ENCODE measurements around the gene ABCB11. TPM values are rescaled to one million over a fixed set of nuclear protein-coding genes. Genes with fewer than 3 reads are reported as not detected.

ABCB11 gene
- total and polyA plus RNA-seq, 11 donors, result 0.05 to 0.10 (median 0.09) TPM; not detected in 6

DNA sequence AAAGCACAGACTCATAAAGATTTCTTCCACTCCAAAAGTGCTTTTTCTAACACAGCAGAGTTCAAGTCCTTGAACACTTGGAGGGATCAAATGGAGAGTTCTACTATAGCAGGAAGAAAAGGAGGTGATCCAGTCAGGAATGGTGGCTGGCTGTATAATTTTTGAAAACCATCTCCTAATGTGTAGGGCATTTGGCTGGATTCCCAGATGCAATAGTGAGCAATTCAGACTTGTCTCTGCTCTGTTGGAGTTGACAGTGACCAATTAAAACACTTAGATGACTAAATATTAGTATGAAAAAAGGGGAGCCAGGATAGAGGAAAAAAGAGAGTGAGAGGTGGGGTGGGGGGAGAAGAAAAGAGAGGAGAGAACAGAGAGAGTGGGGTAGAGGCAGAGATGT lies 135.4 kb downstream of the ABCB11 start:
- Histone ChIP-seq H3K36me3 (no peaks in the 10 kb centered on the region), H3K4me3 (no peak overlapping the region), H3K4me1 (peaks cover 0 to 2% (median 0%) of the 10 kb centered on the region in 12 donors), H3K27me3 (no peaks in the 10 kb centered on the region), H3K27ac (no peak overlapping the region), H3K9me3 (no peaks in the 10 kb centered on the region)
- TF ChIP-seq, protein P1, sequence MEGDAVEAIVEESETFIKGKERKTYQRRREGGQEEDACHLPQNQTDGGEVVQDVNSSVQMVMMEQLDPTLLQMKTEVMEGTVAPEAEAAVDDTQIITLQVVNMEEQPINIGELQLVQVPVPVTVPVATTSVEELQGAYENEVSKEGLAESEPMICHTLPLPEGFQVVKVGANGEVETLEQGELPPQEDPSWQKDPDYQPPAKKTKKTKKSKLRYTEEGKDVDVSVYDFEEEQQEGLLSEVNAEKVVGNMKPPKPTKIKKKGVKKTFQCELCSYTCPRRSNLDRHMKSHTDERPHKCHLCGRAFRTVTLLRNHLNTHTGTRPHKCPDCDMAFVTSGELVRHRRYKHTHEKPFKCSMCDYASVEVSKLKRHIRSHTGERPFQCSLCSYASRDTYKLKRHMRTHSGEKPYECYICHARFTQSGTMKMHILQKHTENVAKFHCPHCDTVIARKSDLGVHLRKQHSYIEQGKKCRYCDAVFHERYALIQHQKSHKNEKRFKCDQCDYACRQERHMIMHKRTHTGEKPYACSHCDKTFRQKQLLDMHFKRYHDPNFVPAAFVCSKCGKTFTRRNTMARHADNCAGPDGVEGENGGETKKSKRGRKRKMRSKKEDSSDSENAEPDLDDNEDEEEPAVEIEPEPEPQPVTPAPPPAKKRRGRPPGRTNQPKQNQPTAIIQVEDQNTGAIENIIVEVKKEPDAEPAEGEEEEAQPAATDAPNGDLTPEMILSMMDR (IDR thresholded peaks at IDR 0.05), result no peak
- TF ChIP-seq POLR2A (IDR thresholded peaks at IDR 0.05), result no peak
- intact Hi-C loops (cut with DNase I), result no loop called here
- DNase-seq (no peak), ATAC-seq (no peak)

DNA sequence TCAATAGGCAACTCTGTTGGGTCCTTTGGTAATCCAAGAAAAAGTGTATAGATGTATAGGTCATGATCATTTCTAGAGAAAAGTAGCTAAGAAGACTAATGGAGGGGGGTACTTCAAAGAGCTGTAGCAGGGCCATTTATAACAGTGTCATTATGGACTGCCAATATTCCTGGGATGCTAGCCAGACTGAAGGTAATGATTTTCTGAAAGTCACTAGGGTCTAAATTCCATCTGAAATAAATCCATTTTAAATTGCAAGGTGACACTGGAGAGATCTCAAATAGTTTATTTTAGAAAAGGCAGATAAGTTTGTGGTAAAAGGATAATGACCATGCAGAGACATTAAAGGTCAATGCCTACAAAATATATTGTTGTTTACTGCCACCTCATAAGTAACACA lies 136.4 kb downstream of the ABCB11 start:
- DNase-seq (no peak), ATAC-seq (no peak)
- Histone ChIP-seq H3K4me1 (peaks cover 0 to 9% (median 5%) of the 10 kb centered on the region in 12 donors), H3K9me3 (no peaks in the 10 kb centered on the region), H3K4me3 (no peak overlapping the region), H3K27ac (no peak overlapping the region), H3K27me3 (no peaks in the 10 kb centered on the region), H3K36me3 (no peaks in the 10 kb centered on the region)
- intact Hi-C loops (cut with DNase I), result no loop called here
- TF ChIP-seq POLR2A (IDR thresholded peaks at IDR 0.05), result no peak
- TF ChIP-seq, protein P1 (IDR thresholded peaks at IDR 0.05), result no peak

DNA sequence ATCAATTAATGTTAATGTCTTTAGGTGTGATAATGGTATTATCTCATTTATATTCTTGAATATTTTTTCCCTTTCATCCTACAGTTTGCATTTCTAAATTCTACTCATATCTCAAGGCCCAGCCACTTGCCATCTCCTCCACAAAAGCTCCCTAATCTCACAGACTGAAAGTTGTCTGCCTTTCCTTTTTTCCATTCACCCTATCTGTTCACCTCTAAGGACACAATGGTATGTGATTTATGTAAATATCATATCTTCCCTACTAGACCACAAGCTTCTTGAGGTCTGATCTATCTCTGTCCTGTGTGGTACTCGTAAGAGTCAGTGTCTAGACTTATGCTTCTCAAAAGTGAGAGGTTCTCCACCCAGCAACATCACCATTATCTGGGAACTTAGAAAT lies 137.0 kb downstream of the ABCB11 start:
- WGBS, 4 donors, result 87 to 100% (median 92%) methylated on average over 1 of the region's 1 CpG
- DNase-seq, result no peak

DNA sequence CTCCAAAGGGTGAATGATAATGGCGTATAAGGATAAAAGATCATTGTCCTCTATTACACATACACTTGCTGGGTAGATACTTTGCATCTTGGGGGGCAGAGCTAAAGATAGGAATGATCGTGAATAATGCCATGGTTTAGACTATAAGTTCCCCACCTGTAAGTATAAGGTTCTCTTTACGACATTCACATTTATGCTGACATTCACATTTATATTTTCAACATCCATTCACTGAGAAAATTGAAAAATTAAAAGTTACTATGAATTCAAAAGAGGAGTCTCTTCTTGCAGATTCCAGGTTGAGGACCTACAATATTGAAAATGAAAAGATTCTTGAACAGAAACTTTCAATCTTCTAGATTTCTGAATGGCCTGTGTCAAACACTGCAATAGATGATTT lies 138.8 kb downstream of the ABCB11 start:
- 64 to 89% (median 81%) methylated on average over 3 of the region's 3 CpGs for WGBS, 4 donors
- no peak overlapping the region for H3K27ac ChIP-seq
- peaks cover 0 to 10% (median 6%) of the 10 kb centered on the region in 12 donors for H3K4me1 ChIP-seq
- DNase-seq (no peak), ATAC-seq (no peak)
- TF ChIP-seq, protein P1 (IDR thresholded peaks at IDR 0.05), result no peak
- no peak for TF ChIP-seq POLR2A (IDR thresholded peaks at IDR 0.05)
- H3K27me3 ChIP-seq, result no peaks in the 10 kb centered on the region
- no peaks in the 10 kb centered on the region for H3K36me3 ChIP-seq
- intact Hi-C loops (cut with DNase I), result no loop called here
- no peak overlapping the region for H3K4me3 ChIP-seq
- no peaks in the 10 kb centered on the region for H3K9me3 ChIP-seq

More for the DNA sequence above, 137.0 kb downstream of the ABCB11 start:
- H3K36me3 ChIP-seq, result no peaks in the 10 kb centered on the region
- no peaks in the 10 kb centered on the region for H3K27me3 ChIP-seq
- H3K4me3 ChIP-seq, result no peak overlapping the region
- no peak for ATAC-seq
- no peak overlapping the region for H3K27ac ChIP-seq
- peaks cover 0 to 10% (median 6%) of the 10 kb centered on the region in 12 donors for H3K4me1 ChIP-seq
- TF ChIP-seq, protein P1 (IDR thresholded peaks at IDR 0.05), result no peak
- no peak for TF ChIP-seq POLR2A (IDR thresholded peaks at IDR 0.05)
- intact Hi-C loops (cut with DNase I), result no loop called here
- H3K9me3 ChIP-seq, result no peaks in the 10 kb centered on the region
